ENCODE data around the gene RHBG.
"Not testable (repeated sequence)": the region's sequence is repeated elsewhere in the genome, so short reads cannot be mapped to it uniquely, and the experiment has no call there.

The RHBG gene

GRCh38 chr1:156368157-156368658, 803 bp upstream of the RHBG start:
- Histone ChIP-seq H3K27me3 (ENCODE audit: insufficient read depth, low read length) (peaks cover 70% of the 10 kb centered on the region), H2AFZ (ENCODE audit: low read depth, low read length) (no peak overlapping the region), H3K9me3 (ENCODE audit: low read length) (peaks cover 1% of the 10 kb centered on the region), H3K4me3 (ENCODE audit: low read length) (no peak overlapping the region), H3K36me3 (ENCODE audit: insufficient read depth, low read length) (no peaks in the 10 kb centered on the region), H3K4me1 (ENCODE audit: insufficient read depth, low read length) (no peaks in the 10 kb centered on the region)

- H3K4me1 ChIP-seq (ENCODE audit: insufficient read depth, low read length); H3K4me3 ChIP-seq (ENCODE audit: low read length); H3K36me3 ChIP-seq (ENCODE audit: insufficient read depth, low read length); H2AFZ ChIP-seq (ENCODE audit: low read depth, low read length); H3K9me3 ChIP-seq (ENCODE audit: low read length): not testable (repeated sequence)
- peaks cover 78% of the 10 kb centered on the region for H3K27me3 ChIP-seq (ENCODE audit: insufficient read depth, low read length)
Measured at GRCh38 chr1:156369685-156370286, 775 bp downstream of the RHBG start.

GRCh38 chr1:156371553-156372264, 2.7 kb downstream of the RHBG start:
- H3K27me3 ChIP-seq (ENCODE audit: insufficient read depth, low read length) = peaks cover 64% of the 10 kb centered on the region
- no peaks in the 10 kb centered on the region for H3K9me3 ChIP-seq (ENCODE audit: low read length)
- H2AFZ ChIP-seq (ENCODE audit: low read depth, low read length) = no peak overlapping the region
- no peaks in the 10 kb centered on the region for H3K36me3 ChIP-seq (ENCODE audit: insufficient read depth, low read length)
- H3K4me3 ChIP-seq (ENCODE audit: low read length) = no peak overlapping the region
- no peaks in the 10 kb centered on the region for H3K4me1 ChIP-seq (ENCODE audit: insufficient read depth, low read length)

- H3K4me3 ChIP-seq (ENCODE audit: low read length) = no peak overlapping the region
- no peaks in the 10 kb centered on the region for H3K4me1 ChIP-seq (ENCODE audit: insufficient read depth, low read length)
- no peaks in the 10 kb centered on the region for H3K36me3 ChIP-seq (ENCODE audit: insufficient read depth, low read length)
- no peaks in the 10 kb centered on the region for H3K9me3 ChIP-seq (ENCODE audit: low read length)
- H3K27me3 ChIP-seq (ENCODE audit: insufficient read depth, low read length) = peaks cover 64% of the 10 kb centered on the region
- H2AFZ ChIP-seq (ENCODE audit: low read depth, low read length) = no peak overlapping the region
Measured at GRCh38 chr1:156372265-156372586, 3.2 kb downstream of the RHBG start.

- Histone ChIP-seq H3K9me3 (ENCODE audit: low read length) (no peaks in the 10 kb centered on the region), H3K4me3 (ENCODE audit: low read length) (no peak overlapping the region), H3K27me3 (ENCODE audit: insufficient read depth, low read length) (peaks cover 64% of the 10 kb centered on the region), H3K36me3 (ENCODE audit: insufficient read depth, low read length) (no peaks in the 10 kb centered on the region), H2AFZ (ENCODE audit: low read depth, low read length) (no peak overlapping the region), H3K4me1 (ENCODE audit: insufficient read depth, low read length) (no peaks in the 10 kb centered on the region)
Measured at GRCh38 chr1:156372876-156373275, 3.9 kb downstream of the RHBG start.

GRCh38 chr1:156373546-156373945, 4.5 kb downstream of the RHBG start:
- Histone ChIP-seq H3K4me3 (ENCODE audit: low read length) (no peak overlapping the region), H3K4me1 (ENCODE audit: insufficient read depth, low read length) (no peaks in the 10 kb centered on the region), H3K36me3 (ENCODE audit: insufficient read depth, low read length) (no peaks in the 10 kb centered on the region), H2AFZ (ENCODE audit: low read depth, low read length) (no peak overlapping the region), H3K9me3 (ENCODE audit: low read length) (no peaks in the 10 kb centered on the region), H3K27me3 (ENCODE audit: insufficient read depth, low read length) (peaks cover 60% of the 10 kb centered on the region)

- H2AFZ ChIP-seq (ENCODE audit: low read depth, low read length) = no peak overlapping the region
- H3K36me3 ChIP-seq (ENCODE audit: insufficient read depth, low read length) = no peaks in the 10 kb centered on the region
- H3K27me3 ChIP-seq (ENCODE audit: insufficient read depth, low read length) = peaks cover 43% of the 10 kb centered on the region
- no peaks in the 10 kb centered on the region for H3K9me3 ChIP-seq (ENCODE audit: low read length)
- H3K4me3 ChIP-seq (ENCODE audit: low read length) = no peak overlapping the region
- no peaks in the 10 kb centered on the region for H3K4me1 ChIP-seq (ENCODE audit: insufficient read depth, low read length)
Measured at GRCh38 chr1:156376146-156376545, 7.1 kb downstream of the RHBG start.

- H3K9me3 ChIP-seq (ENCODE audit: low read length) = no peaks in the 10 kb centered on the region
- H3K4me3 ChIP-seq (ENCODE audit: low read length) = no peak overlapping the region
- H3K36me3 ChIP-seq (ENCODE audit: insufficient read depth, low read length) = no peaks in the 10 kb centered on the region
- H3K4me1 ChIP-seq (ENCODE audit: insufficient read depth, low read length) = no peaks in the 10 kb centered on the region
- H3K27me3 ChIP-seq (ENCODE audit: insufficient read depth, low read length) = peaks cover 38% of the 10 kb centered on the region
- H2AFZ ChIP-seq (ENCODE audit: low read depth, low read length) = no peak overlapping the region
Measured at GRCh38 chr1:156376958-156377919, 8.2 kb downstream of the RHBG start.

GRCh38 chr1:156378557-156378956, 9.5 kb downstream of the RHBG start:
- Histone ChIP-seq H2AFZ (ENCODE audit: low read depth, low read length) (no peak overlapping the region), H3K27me3 (ENCODE audit: insufficient read depth, low read length) (peaks cover 30% of the 10 kb centered on the region), H3K4me3 (ENCODE audit: low read length) (no peak overlapping the region), H3K4me1 (ENCODE audit: insufficient read depth, low read length) (no peaks in the 10 kb centered on the region), H3K36me3 (ENCODE audit: insufficient read depth, low read length) (no peaks in the 10 kb centered on the region), H3K9me3 (ENCODE audit: low read length) (no peaks in the 10 kb centered on the region)

GRCh38 chr1:156379420-156380165, 10.6 kb downstream of the RHBG start:
- H3K27me3 ChIP-seq (ENCODE audit: insufficient read depth, low read length) = peaks cover 31% of the 10 kb centered on the region
- no peak overlapping the region for H3K4me3 ChIP-seq (ENCODE audit: low read length)
- no peaks in the 10 kb centered on the region for H3K36me3 ChIP-seq (ENCODE audit: insufficient read depth, low read length)
- H2AFZ ChIP-seq (ENCODE audit: low read depth, low read length) = no peak overlapping the region
- no peaks in the 10 kb centered on the region for H3K9me3 ChIP-seq (ENCODE audit: low read length)
- no peaks in the 10 kb centered on the region for H3K4me1 ChIP-seq (ENCODE audit: insufficient read depth, low read length)

GRCh38 chr1:156382561-156382960, 13.6 kb downstream of the RHBG start:
- Histone ChIP-seq H3K4me1 (ENCODE audit: insufficient read depth, low read length) (peaks cover 6% of the 10 kb centered on the region), H2AFZ (ENCODE audit: low read depth, low read length) (no peak overlapping the region), H3K36me3 (ENCODE audit: insufficient read depth, low read length) (no peaks in the 10 kb centered on the region), H3K27me3 (ENCODE audit: insufficient read depth, low read length) (peaks cover 44% of the 10 kb centered on the region), H3K4me3 (ENCODE audit: low read length) (no peak overlapping the region), H3K9me3 (ENCODE audit: low read length) (no peaks in the 10 kb centered on the region)

- no peaks in the 10 kb centered on the region for H3K9me3 ChIP-seq (ENCODE audit: low read length)
- no peak overlapping the region for H3K4me3 ChIP-seq (ENCODE audit: low read length)
- no peak overlapping the region for H2AFZ ChIP-seq (ENCODE audit: low read depth, low read length)
- peaks cover 41% of the 10 kb centered on the region for H3K27me3 ChIP-seq (ENCODE audit: insufficient read depth, low read length)
- H3K36me3 ChIP-seq (ENCODE audit: insufficient read depth, low read length) = no peaks in the 10 kb centered on the region
- H3K4me1 ChIP-seq (ENCODE audit: insufficient read depth, low read length) = peaks cover 11% of the 10 kb centered on the region
Measured at GRCh38 chr1:156383023-156383422, 14.0 kb downstream of the RHBG start.

Measured in neuron (in vitro differentiated cells).